Esophagus muscularis mucosa (tissue), 4 donors: ENCODE results near the gene LMLN. TPM values are rescaled to one million over a fixed set of nuclear protein-coding genes. Genes with fewer than 3 reads are reported as not detected.
"Not testable (repeated sequence)": the region's sequence is repeated elsewhere in the genome, so short reads cannot be mapped to it uniquely, and the experiment has no call there.

Experiments used
- DNase-seq: peaks from one replicate; pipeline ENCODE4 v3.0.0-alpha.2; 2017; ENCODE audit errors: extremely low spot score
- H3K27ac ChIP-seq, 4 donors: fragments of 200-600 bp; sonication (generic); replicated peaks in 1 of 4; 1 replicate in 3 of 4; 2 replicates in 1 of 4; pipeline ENCODE4 v1.5.1; 2016 to 2019; ENCODE audit warnings: mild to moderate bottlenecking in 1 of 4
- H3K27me3 ChIP-seq, 4 donors: fragments of 200-600 bp; sonication (generic); one replicate each; pipeline versions ENCODE4 v1.5.1 to v1.6.0; 2016 to 2019
- H3K36me3 ChIP-seq, 4 donors: fragments of 200-600 bp; sonication (generic); one replicate each; pipeline ENCODE4 v1.5.1; 2016 to 2019
- H3K4me1 ChIP-seq, 4 donors: fragments of 200-600 bp; sonication (generic); one replicate each; pipeline ENCODE4 v1.5.1; 2016 to 2019
- H3K4me3 ChIP-seq, 4 donors: fragments of 200-600 bp; sonication (generic); 1 replicate in 2 of 4; 2 replicates in 2 of 4; pipeline ENCODE4 v1.5.1; 2016 to 2019; ENCODE audit warnings: mild to moderate bottlenecking in 4 of 4, moderate library complexity in 1 of 4
- H3K9me3 ChIP-seq, 4 donors: fragments of 200-600 bp; sonication (generic); 1 replicate in 3 of 4; 2 replicates in 1 of 4; pipeline ENCODE4 v1.5.1; 2016 to 2019
- CTCF ChIP-seq, 3 experiments: fragments of 200-600 bp in 2 of 3; fragments of 450-650 bp in 1 of 3; sonication (generic) in 2 of 3; IDR thresholded peaks; one replicate each; pipeline ENCODE4 v1.5.1; 2017 to 2019; ENCODE audit warnings: antibody characterized with exemption in 3 of 3, mild to moderate bottlenecking in 2 of 3, moderate library complexity in 1 of 3
- EP300 ChIP-seq: sonication (generic); formaldehyde crosslinking; IDR thresholded peaks from one replicate; pipeline ENCODE4 v1.6.1; 2017; ENCODE audit warnings: antibody characterized with exemption
- POLR2A ChIP-seq: fragments of 450-650 bp; IDR thresholded peaks from one replicate; pipeline ENCODE4 v1.6.1; 2017; ENCODE audit warnings: antibody characterized with exemption, moderate library complexity, mild to moderate bottlenecking, low read depth
- POLR2AphosphoS5 ChIP-seq, 2 donors: sonication (generic); formaldehyde crosslinking; IDR thresholded peaks; one replicate each; pipeline ENCODE4 v1.6.1; 2017; ENCODE audit warnings: antibody characterized with exemption in 2 of 2
- WGBS: methylation state at CpG from one replicate; pipeline ENCODE4 v1.1.5; 2018; 5-methylcytosine and 5-hydroxymethylcytosine counted together
- intact Hi-C: fragments of 100-400 bp; cut with DNase I; formaldehyde crosslinking; loops from one replicate; pipeline ENCODE4 v1.15.1; 2023
- total RNA-seq, 4 donors: library from RNA; depleted of rRNA; stranded (reverse); fragments of >200 nt; gene quantifications; one replicate each; pipeline versions ENCODE4 v1.1.0 to v1.2.1, GENCODE V29; 2016

The LMLN gene
- total RNA-seq, 4 donors from 2014 or later = 4.1 to 5.5 (median 4.6) TPM

- WGBS = 89% methylated on average over 5 of the region's 5 CpGs
- no peaks in the 10 kb centered on the region for H3K9me3 ChIP-seq
- intact Hi-C loops = no loop called here
- H3K4me1 ChIP-seq = peaks cover 44 to 55% (median 47%) of the 10 kb centered on the region in 4 donors
- H3K36me3 ChIP-seq = peaks cover 36 to 50% (median 44%) of the 10 kb centered on the region in 4 donors
- H3K27me3 ChIP-seq = no peaks in the 10 kb centered on the region
- H3K27ac ChIP-seq = peak overlapping the region in 2 of 4 donors; percentile 2 to 88
- no peak overlapping the region for H3K4me3 ChIP-seq
- TF ChIP-seq EP300 = no peak
- DNase-seq = no peak
These were observed 2.3 kb upstream of the LMLN start for GRCh38 chr3:197957790-197958133.

DNA sequence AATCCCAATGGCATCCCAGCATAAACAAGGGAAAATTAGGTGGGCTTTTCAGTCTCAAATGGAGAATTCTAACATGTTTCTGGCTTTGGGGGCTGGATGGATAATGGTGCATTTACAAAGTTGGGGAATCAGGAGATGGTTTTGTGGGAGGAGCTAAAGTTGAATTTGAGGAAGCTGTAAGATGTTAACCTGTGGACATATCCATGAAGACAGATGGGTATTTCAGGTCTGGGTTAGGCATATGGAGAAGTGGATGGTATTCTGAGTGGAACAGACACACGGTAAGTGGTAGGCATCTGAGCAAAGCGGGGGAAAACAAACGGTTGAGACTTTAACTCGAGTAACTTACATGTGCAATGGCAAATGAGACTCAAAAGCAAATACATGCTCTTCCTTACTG, 1.7 kb upstream of the LMLN start:
- TF ChIP-seq CTCF (IDR thresholded peaks at IDR 0.05) = no peak
- TF ChIP-seq POLR2AphosphoS5 (IDR thresholded peaks at IDR 0.05) = no peak
- no peak for TF ChIP-seq EP300
- TF ChIP-seq POLR2A = no peak
- no peak overlapping the region for H3K4me3 ChIP-seq
- no peak for DNase-seq
- peaks cover 38 to 49% (median 42%) of the 10 kb centered on the region in 4 donors for H3K4me1 ChIP-seq
- H3K27me3 ChIP-seq = no peaks in the 10 kb centered on the region
- H3K36me3 ChIP-seq = peaks cover 30 to 44% (median 38%) of the 10 kb centered on the region in 4 donors
- 95% methylated on average over 4 of the region's 4 CpGs for WGBS
- peak overlapping the region in 3 of 4 donors; percentile 2 to 88 (median 84) for H3K27ac ChIP-seq
- intact Hi-C loops = no loop called here
- H3K9me3 ChIP-seq = no peaks in the 10 kb centered on the region

DNA sequence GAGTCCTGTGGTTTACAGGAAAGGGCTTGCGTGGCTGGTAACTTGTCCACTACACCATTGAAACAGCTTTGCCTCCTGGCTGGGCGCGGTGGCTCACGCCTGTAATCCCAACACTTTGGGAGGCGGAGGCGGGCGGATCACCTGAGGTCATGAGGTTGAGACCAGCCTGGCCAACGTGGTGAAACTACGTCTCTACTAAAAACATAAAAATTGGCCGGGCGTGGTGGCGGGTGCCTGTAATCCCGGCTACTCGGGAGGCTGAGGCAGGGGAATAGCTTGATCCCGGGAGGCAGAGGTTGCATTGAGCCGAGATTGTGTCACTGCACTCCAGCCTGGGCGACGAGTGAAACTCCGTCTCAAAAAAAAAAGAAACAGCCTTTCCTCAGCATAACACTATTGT, 1.2 kb upstream of the LMLN start:
- peaks cover 25 to 39% (median 33%) of the 10 kb centered on the region in 4 donors for H3K36me3 ChIP-seq

GRCh38 chr3:197959500-197959890, 522 bp upstream of the LMLN start:
- H3K4me3 ChIP-seq = peak overlapping the region; percentile 84 to 95 (median 89)
- peaks cover 19 to 32% (median 27%) of the 10 kb centered on the region in 4 donors for H3K36me3 ChIP-seq
- intact Hi-C loops = no loop called here

More for the DNA sequence above, 1.2 kb upstream of the LMLN start:
- Histone ChIP-seq H3K4me3 (peak overlapping the region in 3 of 4 donors; percentile 84 to 91 (median 87)), H3K4me1 (peaks cover 33 to 44% (median 37%) of the 10 kb centered on the region in 4 donors), H3K27ac (peak overlapping the region; percentile 82 to 88 (median 84))
- WGBS = 94% methylated on average over 19 of the region's 19 CpGs
- DNase-seq, intact Hi-C loops, H3K27me3 ChIP-seq, H3K9me3 ChIP-seq: not testable (repeated sequence)

DNA sequence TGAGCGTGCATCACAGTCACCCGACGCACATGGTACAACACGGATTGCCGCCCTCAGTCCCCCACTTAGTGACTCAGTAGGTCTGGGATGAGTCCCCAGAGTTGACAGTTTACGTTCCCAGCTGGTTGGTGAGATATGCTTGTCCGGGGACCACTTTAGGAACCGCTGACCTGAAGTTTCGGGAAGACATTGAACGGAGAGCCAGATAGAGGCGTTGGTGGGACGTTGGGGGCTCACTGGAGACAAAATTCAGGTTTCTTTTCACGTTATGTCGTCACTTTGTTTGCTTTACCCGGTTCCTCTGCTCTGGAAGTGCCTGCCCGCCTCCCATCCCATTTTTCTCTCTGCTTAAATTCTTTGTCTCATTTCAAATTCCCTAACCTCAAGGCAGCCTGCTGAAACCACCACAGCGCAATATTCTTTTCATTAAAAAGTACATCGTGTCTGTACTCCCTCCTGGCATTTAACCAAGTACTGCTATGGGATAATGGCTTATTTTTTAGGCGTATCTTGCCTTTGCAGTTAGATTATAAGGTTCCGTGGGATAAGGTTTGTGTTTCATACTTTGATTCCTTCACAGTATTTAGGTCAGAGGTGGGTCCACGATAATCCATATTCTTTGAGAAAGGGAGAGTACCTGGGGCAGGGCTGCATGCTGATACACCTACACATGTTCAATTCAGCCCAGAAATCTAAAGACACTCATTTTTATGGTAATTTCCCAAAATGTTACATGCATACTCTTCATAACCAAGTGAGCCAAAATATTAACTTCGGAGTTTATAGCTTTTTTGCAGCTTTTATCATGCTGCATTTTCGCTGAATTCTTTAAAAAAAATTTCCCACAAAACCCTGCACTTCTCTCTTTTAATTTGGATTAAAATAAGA, 921 bp downstream of the LMLN start:
- TF ChIP-seq EP300 = no peak
- no peak for TF ChIP-seq POLR2AphosphoS5 (IDR thresholded peaks at IDR 0.05)
- TF ChIP-seq POLR2A = no peak
- TF ChIP-seq CTCF (IDR thresholded peaks at IDR 0.05) = no peak
- peak; percentile 92 for DNase-seq

More at GRCh38 chr3:197959500-197959890, 522 bp upstream of the LMLN start:
- no peak for DNase-seq
- no peak for TF ChIP-seq POLR2AphosphoS5 (IDR thresholded peaks at IDR 0.05)
- TF ChIP-seq POLR2A = no peak
- no peak for TF ChIP-seq CTCF (IDR thresholded peaks at IDR 0.05)
- TF ChIP-seq EP300 = no peak
- H3K27ac ChIP-seq = peak overlapping the region; percentile 82 to 88 (median 84)
- H3K9me3 ChIP-seq = no peaks in the 10 kb centered on the region
- H3K4me1 ChIP-seq = peaks cover 27 to 37% (median 33%) of the 10 kb centered on the region in 4 donors
- WGBS = 54% methylated on average over 6 of the region's 6 CpGs
- no peaks in the 10 kb centered on the region for H3K27me3 ChIP-seq

More for the DNA sequence above, 921 bp downstream of the LMLN start:
- H3K4me3 ChIP-seq = peak overlapping the region; percentile 84 to 95 (median 89)
- peaks cover 25 to 37% (median 33%) of the 10 kb centered on the region in 4 donors for H3K4me1 ChIP-seq
- no peaks in the 10 kb centered on the region for H3K9me3 ChIP-seq
- no peaks in the 10 kb centered on the region for H3K27me3 ChIP-seq
- H3K27ac ChIP-seq = peak overlapping the region; percentile 82 to 88 (median 84)
- WGBS = 14% methylated on average over 19 of the region's 23 CpGs
- intact Hi-C loops = no loop called here
- H3K36me3 ChIP-seq = peaks cover 5 to 18% (median 12%) of the 10 kb centered on the region in 4 donors
